OCI-LY7 (cell line): Measurements from ENCODE around the gene ARID5B. TPM values are rescaled to one million over a fixed set of nuclear protein-coding genes. Genes with fewer than 3 reads are reported as not detected.

Experiments
- BruUV-seq: library from RNA; stranded (reverse); fragments of 400-500 nt; replicated peaks from 2 replicates; lab custom pipeline; 2021; lab: Mats Ljungman, UMichigan
- CTCF ChIA-PET: fragments of 300-600 bp; sonication (Branson Sonifier 250); formaldehyde crosslinking; loops from one replicate; lab custom pipeline; 2022; ENCODE audit warnings: antibody characterized with exemption; ENCODE audit not compliant: unreplicated experiment; lab: Charles Lee
- POLR2A ChIA-PET: fragments of 300-600 bp; sonication (Branson Sonifier 250); formaldehyde crosslinking; loops from one replicate; lab custom pipeline; 2022; ENCODE audit warnings: antibody characterized with exemption; lab: Charles Lee
- DNase-seq: peaks from one replicate; pipeline ENCODE4 v3.0.0-alpha.2; 2015; ENCODE audit warnings: low spot score
- H2AFZ ChIP-seq: fragments of 200-600 bp; sonication (generic), shearing (Covaris generic); 2 replicates; pipeline ENCODE4 v1.6.1; 2014; ENCODE audit warnings: mild to moderate bottlenecking, antibody characterized with exemption, low read length, moderate library complexity
- H3K27ac ChIP-seq: fragments of 200-600 bp; sonication (generic); 2 replicates; pipeline ENCODE4 v1.5.1; 2014; ENCODE audit warnings: mixed run types, low read depth, mild to moderate bottlenecking, moderate library complexity, low read length, inconsistent platforms; ENCODE audit not compliant: poor library complexity, severe bottlenecking
- H3K36me3 ChIP-seq: fragments of 200-600 bp; sonication (generic); 2 replicates; pipeline ENCODE4 v1.6.1; 2014; ENCODE audit warnings: mild to moderate bottlenecking, antibody characterized with exemption, low read length, moderate library complexity, mixed read lengths; ENCODE audit not compliant: insufficient read depth
- H3K4me1 ChIP-seq: fragments of 200-600 bp; sonication (generic); 2 replicates; pipeline ENCODE4 v1.5.1; 2014; ENCODE audit warnings: mild to moderate bottlenecking, low read length; ENCODE audit not compliant: insufficient read depth, poor library complexity, severe bottlenecking
- H3K4me2 ChIP-seq: fragments of 200-600 bp; sonication (generic); 2 replicates; pipeline ENCODE4 v1.6.1; 2014; ENCODE audit warnings: mild to moderate bottlenecking, low read length
- H3K4me3 ChIP-seq: fragments of 200-600 bp; sonication (generic); 2 replicates; pipeline ENCODE4 v1.5.1; 2014; ENCODE audit warnings: mild to moderate bottlenecking, low read depth, low read length; ENCODE audit not compliant: poor library complexity, severe bottlenecking
- H3K79me2 ChIP-seq: fragments of 200-600 bp; sonication (generic); 2 replicates; pipeline ENCODE4 v1.6.1; 2016; ENCODE audit warnings: low read depth, mild to moderate bottlenecking, low read length, moderate library complexity, mixed read lengths; ENCODE audit not compliant: insufficient read depth
- H3K9me2 ChIP-seq: fragments of 200-600 bp; sonication (generic); 2 replicates; pipeline ENCODE4 v1.6.1; 2016; ENCODE audit warnings: mild to moderate bottlenecking, low read length, mixed read lengths; ENCODE audit not compliant: insufficient read depth
- H3K9me3 ChIP-seq: fragments of 200-600 bp; sonication (generic); 2 replicates; pipeline ENCODE4 v1.6.1; 2014; ENCODE audit warnings: mild to moderate bottlenecking, mixed run types, low read length, mixed read lengths
- H4K20me1 ChIP-seq: fragments of 200-600 bp; sonication (generic); 2 replicates; pipeline ENCODE4 v1.6.1; 2014; ENCODE audit warnings: mild to moderate bottlenecking, antibody characterized with exemption, low read length, moderate library complexity, mixed read lengths; ENCODE audit not compliant: insufficient read depth
- EZH2phosphoT487 ChIP-seq: fragments of 200-600 bp; sonication (generic); IDR thresholded peaks from 2 replicates; pipeline ENCODE4 v1.6.1; 2018; ENCODE audit warnings: low read depth, borderline replicate concordance, mild to moderate bottlenecking, mixed run types, antibody characterized with exemption, low read length, moderate library complexity, mixed read lengths
- intact Hi-C: fragments of 100-400 bp; cut with micrococcal nuclease; formaldehyde crosslinking; loops from one replicate; pipeline ENCODE4 v1.10.0; 2022; ENCODE audit not compliant: unreplicated experiment
- total RNA-seq, 2 experiments: library from RNA; depleted of rRNA in 1 of 2; stranded (reverse); fragments of >200 nt in 1 of 2; shearing (Covaris generic) in 1 of 2; gene quantifications; 2 replicates each; pipeline ENCODE4 v1.2.3, GENCODE V29; 2014 to 2022
- TF ChIP-seq, protein P1 (sequence below): fragments of 200-600 bp; sonication (generic); conservative IDR thresholded peaks from 2 replicates; pipeline ENCODE4 v1.5.1; 2014; ENCODE audit warnings: mild to moderate bottlenecking, antibody characterized with exemption, low read length, moderate library complexity, mixed read lengths

ARID5B gene
- total RNA-seq, 2 experiments from 2014 or later = 38.0 to 56.7 TPM

DNA sequence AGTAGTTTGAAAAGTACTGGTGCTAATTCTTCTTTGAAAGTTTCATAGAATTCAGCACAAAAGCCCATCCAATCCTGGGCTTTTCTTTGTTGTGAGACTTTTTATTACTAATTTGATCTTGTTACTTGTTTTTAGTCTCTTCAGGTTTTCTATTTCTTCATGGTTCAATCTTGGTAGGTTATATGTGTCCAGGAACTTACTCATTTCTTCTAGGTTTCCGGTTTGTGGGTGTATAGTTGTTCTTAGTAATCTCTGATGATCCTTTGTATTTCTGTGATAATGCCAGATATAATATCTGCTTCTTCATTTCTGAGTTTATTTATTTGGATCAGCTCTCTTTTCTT is 219.7 kb downstream of the ARID5B start:
- H3K9me2 ChIP-seq = no peaks in the 10 kb centered on the region
- ChIA-PET CTCF (no interaction called here), POLR2A (no interaction called here)
- TF ChIP-seq EZH2phosphoT487 = no peak
- TF ChIP-seq, protein P1, sequence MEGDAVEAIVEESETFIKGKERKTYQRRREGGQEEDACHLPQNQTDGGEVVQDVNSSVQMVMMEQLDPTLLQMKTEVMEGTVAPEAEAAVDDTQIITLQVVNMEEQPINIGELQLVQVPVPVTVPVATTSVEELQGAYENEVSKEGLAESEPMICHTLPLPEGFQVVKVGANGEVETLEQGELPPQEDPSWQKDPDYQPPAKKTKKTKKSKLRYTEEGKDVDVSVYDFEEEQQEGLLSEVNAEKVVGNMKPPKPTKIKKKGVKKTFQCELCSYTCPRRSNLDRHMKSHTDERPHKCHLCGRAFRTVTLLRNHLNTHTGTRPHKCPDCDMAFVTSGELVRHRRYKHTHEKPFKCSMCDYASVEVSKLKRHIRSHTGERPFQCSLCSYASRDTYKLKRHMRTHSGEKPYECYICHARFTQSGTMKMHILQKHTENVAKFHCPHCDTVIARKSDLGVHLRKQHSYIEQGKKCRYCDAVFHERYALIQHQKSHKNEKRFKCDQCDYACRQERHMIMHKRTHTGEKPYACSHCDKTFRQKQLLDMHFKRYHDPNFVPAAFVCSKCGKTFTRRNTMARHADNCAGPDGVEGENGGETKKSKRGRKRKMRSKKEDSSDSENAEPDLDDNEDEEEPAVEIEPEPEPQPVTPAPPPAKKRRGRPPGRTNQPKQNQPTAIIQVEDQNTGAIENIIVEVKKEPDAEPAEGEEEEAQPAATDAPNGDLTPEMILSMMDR = no peak
- no peak for DNase-seq
- H4K20me1 ChIP-seq = no peaks in the 10 kb centered on the region
- H3K36me3 ChIP-seq = peaks cover 6% of the 10 kb centered on the region; the same call in 1 of the 2 replicates
- H3K79me2 ChIP-seq = no peaks in the 10 kb centered on the region
- H3K4me2 ChIP-seq = no peak overlapping the region
- no peaks in the 10 kb centered on the region for H3K4me1 ChIP-seq
- no peak overlapping the region for H3K4me3 ChIP-seq
- intact Hi-C loops = no loop called here
- H3K9me3 ChIP-seq = peaks cover 24% of the 10 kb centered on the region
- no peak overlapping the region for H3K27ac ChIP-seq
- H2AFZ ChIP-seq = no peak overlapping the region
- BruUV-seq = no TSS peak

DNA sequence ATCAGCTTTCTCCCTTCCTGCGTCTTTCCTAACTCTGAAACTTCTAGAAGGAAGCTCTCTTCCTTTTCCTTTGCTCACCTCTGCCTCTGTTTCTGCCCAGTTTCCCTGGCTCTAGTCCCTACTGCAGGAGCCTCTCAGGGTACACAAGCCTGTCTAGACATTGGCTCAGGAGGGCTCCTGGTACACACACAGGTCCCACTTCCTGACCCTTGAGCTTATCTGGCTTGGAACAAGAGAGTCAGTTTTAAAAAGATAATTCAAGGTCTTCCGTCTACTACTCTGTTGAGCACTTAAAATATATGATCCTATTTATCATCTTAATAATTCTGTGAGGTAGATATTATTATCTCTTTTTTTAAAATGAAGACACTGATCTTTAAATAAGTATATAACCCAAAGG is 226.5 kb downstream of the ARID5B start:
- CTCF ChIA-PET = no interaction called here
- BruUV-seq = no TSS peak
- Histone ChIP-seq H3K4me2 (no peak overlapping the region), H2AFZ (peak overlapping the region; percentile 19; the same call in 1 of the 2 replicates), H3K9me3 (peaks cover 17% of the 10 kb centered on the region), H3K36me3 (peaks cover 6% of the 10 kb centered on the region; the same call in 1 of the 2 replicates), H3K4me3 (no peak overlapping the region), H3K27ac (no peak overlapping the region), H3K4me1 (no peaks in the 10 kb centered on the region), H4K20me1 (no peaks in the 10 kb centered on the region), H3K9me2 (no peaks in the 10 kb centered on the region), H3K79me2 (no peaks in the 10 kb centered on the region)
- TF ChIP-seq, protein P1 = no peak
- TF ChIP-seq EZH2phosphoT487 = no peak
- intact Hi-C loops = no loop called here
- POLR2A ChIA-PET = interaction anchor here (0.6 to 1.6 kb wide), 10 partner anchors 12 to 227 kb away, joined by 3 to 4 read pairs (median 3); partner anchors contain the start of gene ARID5B
- DNase-seq = no peak

DNA sequence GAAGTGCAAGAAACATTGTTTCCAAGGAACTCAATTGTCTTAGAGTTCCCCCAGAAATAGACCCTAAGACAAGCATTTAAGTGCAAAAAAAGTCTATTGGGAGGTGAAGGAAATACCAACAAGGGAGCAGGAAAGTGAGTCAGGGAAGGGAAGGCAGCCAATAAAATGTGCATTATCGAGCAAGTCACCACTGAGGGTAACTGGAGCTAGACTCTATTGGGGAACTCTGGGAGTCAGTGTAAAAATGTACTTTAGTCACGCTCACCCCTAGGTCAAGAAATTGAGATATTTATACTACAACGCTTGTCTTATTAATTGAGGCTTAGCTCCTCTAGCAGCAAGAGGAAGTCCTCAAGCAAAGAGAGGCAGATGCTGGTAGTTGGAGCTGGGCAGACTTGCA is 229.4 kb downstream of the ARID5B start:
- Histone ChIP-seq H3K4me3 (no peak overlapping the region), H2AFZ (no peak overlapping the region), H3K9me3 (peaks cover 9% of the 10 kb centered on the region; the same call in 1 of the 2 replicates), H3K27ac (no peak overlapping the region), H3K4me2 (no peak overlapping the region), H3K9me2 (no peaks in the 10 kb centered on the region), H3K79me2 (no peaks in the 10 kb centered on the region), H3K4me1 (no peaks in the 10 kb centered on the region), H4K20me1 (no peaks in the 10 kb centered on the region), H3K36me3 (no peaks in the 10 kb centered on the region)
- BruUV-seq = no TSS peak
- TF ChIP-seq EZH2phosphoT487 = no peak
- TF ChIP-seq, protein P1 = no peak
- POLR2A ChIA-PET = no interaction called here
- intact Hi-C loops = no loop called here
- DNase-seq = no peak
- CTCF ChIA-PET = no interaction called here
